ENCODE data around the gene CHD6. TPM values are rescaled to one million over a fixed set of nuclear protein-coding genes. Genes with fewer than 3 reads are reported as not detected.

CHD6 gene
- total RNA-seq, 1 experiment from 2014 or later = 26.6 TPM

DNA sequence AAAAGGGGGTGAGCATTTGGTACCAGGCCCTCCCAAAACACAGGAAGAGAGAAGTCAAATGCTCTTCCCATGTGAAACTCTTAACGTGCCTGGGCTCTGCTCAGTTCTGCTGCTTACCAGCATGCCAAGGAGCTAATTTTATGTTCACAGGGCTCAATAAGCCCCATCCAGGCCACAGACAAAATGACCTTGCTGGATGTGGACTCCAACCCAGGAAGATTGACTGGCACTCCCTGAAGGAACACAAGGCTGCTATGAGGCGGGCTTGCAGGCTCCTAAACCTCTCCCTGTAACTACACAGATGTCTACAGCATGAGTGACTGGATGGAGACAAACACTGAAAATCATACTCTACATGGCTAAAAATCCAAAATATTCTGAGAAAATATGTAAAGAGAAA lies 50.6 kb downstream of the CHD6 start:
- Histone ChIP-seq H3K4me2 (ENCODE audit: low read length) (no peak overlapping the region), H3K9me3 (ENCODE audit: control insufficient read depth in 1 of 2, insufficient read depth in 1 of 2, low read depth in 1 of 2, low read length in 2 of 2) (no peaks in the 10 kb centered on the region), H3K9ac (ENCODE audit: low read length) (no peak overlapping the region), H3K36me3 (ENCODE audit: control insufficient read depth in 1 of 2, insufficient read depth in 2 of 2, low read length in 2 of 2) (no peaks in the 10 kb centered on the region), H2AFZ (ENCODE audit: low read depth, low read length, poor library complexity, severe bottlenecking) (no peak overlapping the region), H3K27me3 (ENCODE audit: insufficient read depth, low read length) (no peaks in the 10 kb centered on the region), H3K4me3 (replicated peaks in 1 of 2; ENCODE audit: low read depth in 1 of 2, low read length in 2 of 2) (no peak overlapping the region), H4K20me1 (ENCODE audit: insufficient read depth) (no peaks in the 10 kb centered on the region), H3K9me2 (ENCODE audit: insufficient read depth) (no peaks in the 10 kb centered on the region), H3K27ac (ENCODE audit: low read depth, low read length) (no peak overlapping the region), H3K4me1 (ENCODE audit: control insufficient read depth in 1 of 2, insufficient read depth in 2 of 2, low read length in 2 of 2) (no peaks in the 10 kb centered on the region), H3K79me2 (ENCODE audit: insufficient read depth, low read length) (peaks cover 16% of the 10 kb centered on the region)
- intact Hi-C loops (cut with micrococcal nuclease) = no loop called here
- RAD21 ChIA-PET (ENCODE audit: low non-redundant PET in 1 of 2, low total read pairs in 2 of 2, uncharacterized antibody in 2 of 2, unreplicated experiment in 2 of 2) = no interaction called here
- TF ChIP-seq ZNF274 (IDR thresholded peaks at IDR 0.05; ENCODE audit: low read depth, low read length) = no peak
- TF ChIP-seq, protein P1, sequence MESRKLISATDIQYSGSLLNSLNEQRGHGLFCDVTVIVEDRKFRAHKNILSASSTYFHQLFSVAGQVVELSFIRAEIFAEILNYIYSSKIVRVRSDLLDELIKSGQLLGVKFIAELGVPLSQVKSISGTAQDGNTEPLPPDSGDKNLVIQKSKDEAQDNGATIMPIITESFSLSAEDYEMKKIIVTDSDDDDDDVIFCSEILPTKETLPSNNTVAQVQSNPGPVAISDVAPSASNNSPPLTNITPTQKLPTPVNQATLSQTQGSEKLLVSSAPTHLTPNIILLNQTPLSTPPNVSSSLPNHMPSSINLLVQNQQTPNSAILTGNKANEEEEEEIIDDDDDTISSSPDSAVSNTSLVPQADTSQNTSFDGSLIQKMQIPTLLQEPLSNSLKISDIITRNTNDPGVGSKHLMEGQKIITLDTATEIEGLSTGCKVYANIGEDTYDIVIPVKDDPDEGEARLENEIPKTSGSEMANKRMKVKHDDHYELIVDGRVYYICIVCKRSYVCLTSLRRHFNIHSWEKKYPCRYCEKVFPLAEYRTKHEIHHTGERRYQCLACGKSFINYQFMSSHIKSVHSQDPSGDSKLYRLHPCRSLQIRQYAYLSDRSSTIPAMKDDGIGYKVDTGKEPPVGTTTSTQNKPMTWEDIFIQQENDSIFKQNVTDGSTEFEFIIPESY (IDR thresholded peaks at IDR 0.05; ENCODE audit: extremely low read depth, insufficient replicate concordance, low read length) = no peak
- TF ChIP-seq EZH2phosphoT487 (IDR thresholded peaks at IDR 0.05; ENCODE audit: borderline replicate concordance) = no peak
- no peak for TF ChIP-seq FOSL1 (IDR thresholded peaks at IDR 0.05; ENCODE audit: low read depth)
- no peak for TF ChIP-seq POLR2AphosphoS5 (IDR thresholded peaks at IDR 0.05; ENCODE audit: low read depth, low read length)
- no peak for TF ChIP-seq ZFX (IDR thresholded peaks at IDR 0.05)
- TF ChIP-seq ELF1 (IDR thresholded peaks at IDR 0.05; ENCODE audit: borderline replicate concordance, low read depth) = no peak
- TF ChIP-seq SRF (IDR thresholded peaks at IDR 0.05; ENCODE audit: low read depth) = no peak
- TF ChIP-seq SIN3A (IDR thresholded peaks at IDR 0.05; ENCODE audit: low read depth) = no peak
- TF ChIP-seq CBX3 (IDR thresholded peaks at IDR 0.05; ENCODE audit: low read depth) = no peak
- TF ChIP-seq, protein P2, sequence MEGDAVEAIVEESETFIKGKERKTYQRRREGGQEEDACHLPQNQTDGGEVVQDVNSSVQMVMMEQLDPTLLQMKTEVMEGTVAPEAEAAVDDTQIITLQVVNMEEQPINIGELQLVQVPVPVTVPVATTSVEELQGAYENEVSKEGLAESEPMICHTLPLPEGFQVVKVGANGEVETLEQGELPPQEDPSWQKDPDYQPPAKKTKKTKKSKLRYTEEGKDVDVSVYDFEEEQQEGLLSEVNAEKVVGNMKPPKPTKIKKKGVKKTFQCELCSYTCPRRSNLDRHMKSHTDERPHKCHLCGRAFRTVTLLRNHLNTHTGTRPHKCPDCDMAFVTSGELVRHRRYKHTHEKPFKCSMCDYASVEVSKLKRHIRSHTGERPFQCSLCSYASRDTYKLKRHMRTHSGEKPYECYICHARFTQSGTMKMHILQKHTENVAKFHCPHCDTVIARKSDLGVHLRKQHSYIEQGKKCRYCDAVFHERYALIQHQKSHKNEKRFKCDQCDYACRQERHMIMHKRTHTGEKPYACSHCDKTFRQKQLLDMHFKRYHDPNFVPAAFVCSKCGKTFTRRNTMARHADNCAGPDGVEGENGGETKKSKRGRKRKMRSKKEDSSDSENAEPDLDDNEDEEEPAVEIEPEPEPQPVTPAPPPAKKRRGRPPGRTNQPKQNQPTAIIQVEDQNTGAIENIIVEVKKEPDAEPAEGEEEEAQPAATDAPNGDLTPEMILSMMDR (IDR thresholded peaks at IDR 0.05 in 2 of 3, conservative IDR thresholded peaks at IDR 0.05 in 1 of 3; ENCODE audit: borderline replicate concordance in 1 of 3, insufficient read depth in 1 of 3, low read depth in 2 of 3, low read length in 2 of 3) = no peak
- TF ChIP-seq JUND (IDR thresholded peaks at IDR 0.05) = no peak
- TF ChIP-seq RAD21 (IDR thresholded peaks at IDR 0.05; ENCODE audit: low read depth) = no peak
- TF ChIP-seq CEBPB (IDR thresholded peaks at IDR 0.05; ENCODE audit: low read depth) = no peak
- TF ChIP-seq EGR1 (IDR thresholded peaks at IDR 0.05; ENCODE audit: low read depth) = no peak
- no peak for TF ChIP-seq SP1 (IDR thresholded peaks at IDR 0.05; ENCODE audit: low read depth)
- BruUV-seq (replicated peaks) = no TSS peak
- CTCF ChIA-PET = no interaction called here
- DNase-seq (ENCODE audit: low read depth, low spot score) (no peak), ATAC-seq (no peak)
- POLR2A ChIA-PET = no interaction called here

All from HCT116 (cell line).